ENCODE data around the gene P2RX2.

P2RX2 gene

GRCh38 chr12:132603240-132604150 lies 15.1 kb upstream of the P2RX2 start:
- Histone ChIP-seq H3K27me3 (ENCODE audit: control insufficient read depth, low read length) (no peaks in the 10 kb centered on the region), H3K79me2 (ENCODE audit: control insufficient read depth, low read length) (no peaks in the 10 kb centered on the region)

GRCh38 chr12:132604151-132604618 lies 14.4 kb upstream of the P2RX2 start:
- Histone ChIP-seq H3F3A (ENCODE audit: control insufficient read depth, insufficient read depth) (peaks cover 4% of the 10 kb centered on the region), H3K9me3 (ENCODE audit: control insufficient read depth, insufficient read depth, low read length) (no peaks in the 10 kb centered on the region), H3K27me3 (ENCODE audit: control insufficient read depth, low read length) (no peaks in the 10 kb centered on the region), H3K4me2 (ENCODE audit: low read length) (no peak overlapping the region), H3K79me2 (ENCODE audit: control insufficient read depth, low read length) (no peaks in the 10 kb centered on the region), H4K20me1 (ENCODE audit: control insufficient read depth, insufficient read depth, low read depth, low read length) (no peaks in the 10 kb centered on the region), H3K4me1 (ENCODE audit: control insufficient read depth, low read length) (peaks cover 18% of the 10 kb centered on the region), H3K9me2 (replicated peaks; ENCODE audit: control insufficient read depth, low read length) (no peaks in the 10 kb centered on the region), H3K27ac (ENCODE audit: low read depth, low read length) (no peak overlapping the region), H3K4me3 (ENCODE audit: low read length) (no peak overlapping the region), H3K36me3 (ENCODE audit: control insufficient read depth, low read length) (no peaks in the 10 kb centered on the region)
- no peak for TF ChIP-seq CTCF (IDR thresholded peaks at IDR 0.05; ENCODE audit: low read depth, low read length, poor library complexity, severe bottlenecking)

More at GRCh38 chr12:132603240-132604150, 15.1 kb upstream of the P2RX2 start:
- Histone ChIP-seq H3K4me1 (ENCODE audit: control insufficient read depth, low read length) (peaks cover 24% of the 10 kb centered on the region), H3K4me3 (ENCODE audit: low read length) (no peak overlapping the region), H3K4me2 (ENCODE audit: low read length) (no peak overlapping the region), H4K20me1 (ENCODE audit: control insufficient read depth, insufficient read depth, low read depth, low read length) (no peaks in the 10 kb centered on the region), H3K36me3 (ENCODE audit: control insufficient read depth, low read length) (no peaks in the 10 kb centered on the region), H3F3A (ENCODE audit: control insufficient read depth, insufficient read depth) (peaks cover 8% of the 10 kb centered on the region), H3K27ac (ENCODE audit: low read depth, low read length) (no peak overlapping the region), H3K9me3 (ENCODE audit: control insufficient read depth, insufficient read depth, low read length) (no peaks in the 10 kb centered on the region), H3K9me2 (replicated peaks; ENCODE audit: control insufficient read depth, low read length) (no peaks in the 10 kb centered on the region)
- TF ChIP-seq EZH2phosphoT487 (IDR thresholded peaks at IDR 0.05; ENCODE audit: borderline replicate concordance, low read length) (no peak), CTCF (IDR thresholded peaks at IDR 0.05; ENCODE audit: low read depth, low read length, poor library complexity, severe bottlenecking) (no peak)

GRCh38 chr12:132604668-132605441 lies 13.7 kb upstream of the P2RX2 start:
- TF ChIP-seq EZH2phosphoT487 (IDR thresholded peaks at IDR 0.05; ENCODE audit: borderline replicate concordance, low read length), result no peak
- no peak for TF ChIP-seq CTCF (IDR thresholded peaks at IDR 0.05; ENCODE audit: low read depth, low read length, poor library complexity, severe bottlenecking)
- Histone ChIP-seq H4K20me1 (ENCODE audit: control insufficient read depth, insufficient read depth, low read depth, low read length) (no peaks in the 10 kb centered on the region), H3K9me3 (ENCODE audit: control insufficient read depth, insufficient read depth, low read length) (no peaks in the 10 kb centered on the region), H3F3A (ENCODE audit: control insufficient read depth, insufficient read depth) (peaks cover under 1% of the 10 kb centered on the region), H3K79me2 (ENCODE audit: control insufficient read depth, low read length) (no peaks in the 10 kb centered on the region), H3K4me1 (ENCODE audit: control insufficient read depth, low read length) (peaks cover 14% of the 10 kb centered on the region), H3K9me2 (replicated peaks; ENCODE audit: control insufficient read depth, low read length) (no peaks in the 10 kb centered on the region), H3K4me3 (ENCODE audit: low read length) (no peak overlapping the region), H3K4me2 (ENCODE audit: low read length) (no peak overlapping the region), H3K36me3 (ENCODE audit: control insufficient read depth, low read length) (no peaks in the 10 kb centered on the region), H3K27me3 (ENCODE audit: control insufficient read depth, low read length) (no peaks in the 10 kb centered on the region), H3K27ac (ENCODE audit: low read depth, low read length) (no peak overlapping the region)
